GM19023 (cell line): Measurements from ENCODE around the gene MMAB.
"Not testable (repeated sequence)": the region's sequence is repeated elsewhere in the genome, so short reads cannot be mapped to it uniquely, and the experiment has no call there.

ENCODE experiments used
- ATAC-seq: cut with Tn5 transposase; IDR thresholded peaks from one replicate; pipeline ENCODE4 v1.9.1; 2021; ENCODE audit warnings: mild to moderate bottlenecking, moderate library complexity; ENCODE audit not compliant: unreplicated experiment

The MMAB gene

DNA sequence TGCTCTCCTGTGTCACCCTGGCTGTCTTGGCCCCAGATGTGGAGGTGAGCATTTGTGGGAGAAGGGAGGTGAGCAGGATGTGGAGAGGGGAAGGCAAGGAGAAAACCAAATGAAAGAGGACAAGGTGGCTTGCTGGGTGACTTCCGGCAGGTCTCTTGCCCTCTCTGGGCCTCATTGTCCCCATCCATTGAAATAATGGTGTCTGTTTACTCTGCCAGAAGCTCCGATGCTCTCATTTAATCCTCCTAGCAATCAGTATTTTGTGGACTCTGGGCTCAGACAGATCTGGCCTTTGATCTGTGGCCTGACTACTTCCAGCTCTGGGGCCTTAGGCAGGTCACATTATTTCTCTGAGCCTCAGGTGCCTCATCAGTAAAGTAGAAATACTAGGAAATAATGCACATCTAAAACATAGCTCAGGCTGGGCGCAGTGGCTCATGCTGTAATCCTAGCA, 30.9 kb upstream of the MMAB start:
- ATAC-seq: no peak

DNA sequence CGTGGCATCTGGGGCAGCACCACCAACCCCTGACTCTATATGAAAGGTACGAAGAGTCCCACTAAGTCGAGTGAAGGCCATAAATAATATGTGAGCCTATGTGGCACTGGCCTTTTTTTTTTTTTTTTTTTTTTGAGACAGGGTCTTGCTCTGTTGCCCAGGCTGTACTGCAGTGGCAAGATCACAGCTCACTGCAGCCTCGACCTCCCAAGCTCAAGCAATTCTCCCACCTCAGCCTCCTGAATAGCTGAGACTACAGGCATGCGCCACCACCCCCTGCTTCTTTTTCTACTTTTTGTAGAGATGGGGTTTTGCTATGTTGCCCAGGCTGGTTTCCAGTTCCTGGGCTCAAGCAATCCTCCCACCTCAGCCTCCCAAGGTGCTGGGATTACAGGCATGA, 28.8 kb upstream of the MMAB start:
- ATAC-seq: not testable (repeated sequence)

DNA sequence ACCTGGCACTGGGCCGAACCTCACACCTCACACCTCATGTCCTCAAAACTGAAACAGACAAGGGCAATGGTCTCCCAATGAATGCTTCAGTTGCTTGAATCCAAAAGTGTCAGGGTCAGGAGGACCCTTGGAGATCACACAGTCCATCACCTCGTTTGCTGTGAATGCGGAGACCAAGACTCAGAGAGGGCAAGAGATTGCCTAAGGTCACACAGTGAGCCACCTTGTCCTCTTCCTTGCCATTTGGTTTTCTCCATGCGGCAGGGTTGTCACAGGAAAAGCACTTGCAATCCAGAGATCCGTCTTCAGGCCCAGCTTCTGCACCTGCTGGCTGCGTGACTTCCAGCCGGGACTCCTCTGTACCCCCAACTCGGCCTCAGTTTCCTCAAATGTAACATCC, 28.3 kb upstream of the MMAB start:
- no peak for ATAC-seq

DNA sequence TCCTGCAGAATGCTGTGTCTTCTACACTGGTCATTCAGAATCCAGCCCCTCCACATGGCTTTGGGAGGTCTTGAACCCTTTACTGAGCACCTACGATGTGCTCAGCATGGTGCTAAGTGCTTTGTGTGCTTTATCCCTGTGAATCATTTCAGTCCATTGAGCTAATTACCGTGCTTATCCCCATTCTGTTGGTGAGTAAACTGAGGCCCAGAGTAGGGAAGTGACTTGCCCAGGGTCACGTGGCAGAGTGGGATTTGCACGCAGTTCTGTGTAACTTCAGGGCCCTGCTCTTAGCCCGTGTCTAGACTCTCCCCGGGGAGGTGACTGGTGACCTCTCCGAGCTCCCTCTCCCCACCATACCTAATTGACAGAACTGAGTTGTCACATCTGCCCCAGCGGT, 27.7 kb upstream of the MMAB start:
- ATAC-seq: no peak

DNA sequence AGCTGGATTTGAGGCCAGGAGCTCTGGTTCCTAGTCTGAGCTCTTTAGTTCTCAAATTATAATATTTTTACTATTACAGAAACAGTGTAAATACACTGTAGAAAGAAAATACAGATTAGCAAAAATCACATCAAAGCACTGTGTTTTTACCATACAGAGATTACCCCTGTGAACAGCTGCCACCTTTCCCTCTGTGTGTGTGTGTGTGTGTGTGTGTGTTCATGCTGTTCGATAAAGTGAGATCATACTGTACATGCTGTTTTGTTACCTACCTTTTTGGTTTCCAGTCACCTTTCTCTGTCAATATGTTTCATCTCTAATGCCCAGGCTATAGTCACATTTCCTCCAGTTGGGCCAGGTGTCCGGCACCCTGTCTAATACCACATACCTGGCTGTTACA, 27.2 kb upstream of the MMAB start:
- no peak for ATAC-seq

- no peak for ATAC-seq
Observed at GRCh38 chr12:109599087-109599486, 25.8 kb upstream of the MMAB start.

DNA sequence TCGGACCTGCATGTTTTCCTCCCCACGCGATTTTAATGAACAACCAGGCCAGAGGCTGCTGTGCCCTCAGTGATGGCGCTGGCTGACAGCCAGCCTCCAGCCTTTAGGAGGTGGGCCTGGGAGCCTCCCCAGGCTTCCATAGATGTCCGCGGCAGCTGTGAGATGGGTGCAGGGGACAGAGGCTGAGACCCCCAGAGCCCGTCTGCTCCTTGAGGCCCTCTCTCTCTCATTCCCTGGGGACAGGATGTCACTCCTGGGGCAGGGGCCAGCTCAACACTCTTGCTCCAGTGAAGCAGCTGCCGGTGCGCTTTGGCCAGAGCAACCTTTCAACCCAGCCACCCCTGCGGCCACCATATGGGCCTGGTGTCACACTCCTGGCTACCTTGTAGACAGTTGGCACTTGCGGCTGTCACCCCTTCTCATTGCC, 25.1 kb upstream of the MMAB start:
- ATAC-seq: no peak

DNA sequence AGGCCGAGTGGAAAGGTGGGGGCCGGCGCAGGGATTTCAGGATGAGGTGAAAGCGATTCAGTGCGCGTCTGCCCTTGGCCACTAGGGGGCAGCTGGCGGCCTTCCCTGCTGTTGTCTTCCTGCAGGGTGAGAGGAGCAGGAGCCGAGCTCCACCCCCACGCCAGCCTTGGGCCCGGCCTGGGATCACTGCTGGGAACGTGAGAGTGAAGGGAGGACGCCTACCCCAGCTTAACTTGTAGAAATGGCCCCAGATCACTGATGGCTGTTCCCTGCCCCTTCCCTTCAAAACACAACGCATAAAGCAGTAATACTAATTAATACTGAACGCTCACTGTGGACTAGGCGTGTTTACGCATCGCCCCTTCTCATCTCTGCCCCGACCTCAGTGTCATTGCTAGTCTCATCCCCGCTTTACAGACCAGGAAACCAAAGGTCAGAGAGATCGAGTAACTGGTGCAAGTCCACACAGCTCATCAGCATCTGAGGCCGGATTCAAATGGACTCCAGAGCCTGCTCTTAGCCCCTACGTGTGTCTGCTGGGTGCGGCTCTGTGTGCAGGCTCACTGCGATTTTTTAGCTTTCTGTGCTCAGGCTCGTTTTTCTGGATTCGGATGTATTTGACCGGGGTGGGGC, 24.6 kb upstream of the MMAB start:
- ATAC-seq: no peak

- ATAC-seq: no peak
Observed at GRCh38 chr12:109597414-109597794, 24.1 kb upstream of the MMAB start.

DNA sequence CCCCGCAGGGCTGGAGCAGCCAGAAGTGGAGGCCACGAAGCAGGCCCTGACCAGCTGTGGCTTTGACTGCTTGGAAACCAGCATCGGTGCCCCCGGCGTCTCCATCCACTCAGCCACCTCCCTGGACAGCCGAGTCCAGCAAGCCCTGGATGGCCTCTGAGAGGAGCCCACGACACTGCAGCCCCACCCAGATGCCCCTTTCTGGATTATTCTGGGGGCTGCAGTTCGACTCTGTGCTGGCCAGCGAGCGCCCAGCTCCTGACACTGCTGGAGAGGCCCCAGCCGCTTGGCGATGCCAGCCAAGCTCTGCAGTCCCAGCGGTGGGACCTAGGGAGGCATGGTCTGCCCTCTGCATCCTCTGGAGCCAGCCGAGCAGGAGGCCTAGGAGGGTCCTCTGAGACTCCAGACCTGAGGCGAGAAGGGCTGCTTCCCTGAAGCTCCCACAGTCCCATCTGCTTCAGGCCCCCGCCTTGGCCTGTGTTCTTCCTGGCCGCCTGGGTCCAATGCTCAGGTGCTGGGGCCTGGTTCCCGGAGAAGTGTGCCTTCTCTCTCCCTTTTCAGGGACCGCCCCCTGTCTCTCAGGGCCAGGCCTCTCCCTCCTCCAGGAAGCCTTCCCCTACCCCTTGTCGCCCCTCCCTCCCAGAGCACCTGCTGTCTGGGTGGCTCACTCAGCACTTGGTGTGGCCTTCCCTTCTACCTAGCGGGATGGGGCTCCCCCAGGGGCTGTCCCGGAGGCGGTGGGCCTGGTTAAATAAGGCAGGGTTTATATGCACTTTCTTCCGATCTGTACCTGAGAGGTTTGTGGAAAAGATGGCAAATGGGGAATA, 23.3 kb upstream of the MMAB start:
- ATAC-seq: no peak

DNA sequence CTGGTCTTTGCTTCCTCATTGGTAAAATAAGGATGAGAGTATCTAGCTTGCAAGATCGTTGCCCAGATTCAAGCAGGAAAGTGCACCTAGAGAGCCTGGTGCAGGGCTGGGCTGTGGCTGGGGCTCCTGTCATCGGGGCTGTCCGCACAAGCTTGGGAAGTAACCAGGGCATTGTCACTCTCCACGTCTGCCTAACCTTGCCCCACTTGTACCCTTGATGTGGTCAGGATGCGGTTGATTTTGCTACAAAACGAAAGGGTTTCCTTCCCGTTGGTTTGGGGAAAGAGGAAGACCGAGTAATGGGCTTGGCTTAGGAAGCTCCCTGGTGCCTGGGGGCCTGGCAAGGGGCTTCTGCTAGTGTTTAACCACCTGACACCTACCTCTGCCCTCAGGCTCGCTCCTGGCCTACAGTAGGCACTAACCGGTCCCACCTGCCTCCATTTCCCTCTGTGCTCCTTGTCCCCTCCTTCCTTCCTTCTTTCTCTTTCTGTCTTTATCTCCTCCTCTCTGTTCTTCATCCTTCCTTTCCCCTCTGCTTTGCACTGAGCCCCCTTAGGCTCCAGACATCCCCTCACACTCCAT, 22.1 kb upstream of the MMAB start:
- ATAC-seq: no peak

- no peak for ATAC-seq
Observed at GRCh38 chr12:109594556-109595317, 21.4 kb upstream of the MMAB start.

GRCh38 chr12:109592905-109593272, 19.6 kb upstream of the MMAB start:
- no peak for ATAC-seq

DNA sequence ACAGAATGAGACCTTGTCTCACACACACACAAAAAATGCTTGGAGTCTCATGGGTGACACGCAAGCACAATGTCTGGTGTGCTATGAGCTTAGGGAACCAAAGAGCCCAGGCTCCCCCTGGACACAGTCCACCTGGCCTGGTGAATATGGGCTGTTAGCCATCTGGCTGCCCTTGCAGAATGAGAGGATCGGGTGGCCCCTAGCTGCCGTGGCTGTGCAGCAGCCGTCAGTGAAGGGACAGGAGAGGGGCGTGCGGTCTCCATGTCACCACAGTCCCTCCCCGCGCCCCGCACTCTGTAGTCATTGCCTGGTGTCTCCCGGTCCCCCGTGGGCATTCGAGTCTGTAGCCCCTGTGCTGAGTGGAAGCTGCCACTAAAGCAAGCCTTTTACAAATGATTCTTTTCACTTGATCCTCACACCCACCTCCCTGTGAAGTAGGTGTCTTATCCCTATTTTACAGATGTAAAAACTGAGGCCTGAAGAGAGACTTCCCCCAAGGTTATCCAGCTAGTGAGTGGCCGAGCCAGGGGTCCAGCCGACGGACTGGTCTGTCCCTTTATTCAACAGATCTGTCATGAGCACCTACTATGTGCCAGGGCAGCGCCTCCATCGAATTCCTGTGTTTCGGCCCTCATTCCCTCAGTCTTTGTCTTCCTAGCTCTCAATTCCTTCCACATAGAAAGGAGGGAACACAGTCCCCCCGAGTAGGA, 19.0 kb upstream of the MMAB start:
- ATAC-seq: no peak

DNA sequence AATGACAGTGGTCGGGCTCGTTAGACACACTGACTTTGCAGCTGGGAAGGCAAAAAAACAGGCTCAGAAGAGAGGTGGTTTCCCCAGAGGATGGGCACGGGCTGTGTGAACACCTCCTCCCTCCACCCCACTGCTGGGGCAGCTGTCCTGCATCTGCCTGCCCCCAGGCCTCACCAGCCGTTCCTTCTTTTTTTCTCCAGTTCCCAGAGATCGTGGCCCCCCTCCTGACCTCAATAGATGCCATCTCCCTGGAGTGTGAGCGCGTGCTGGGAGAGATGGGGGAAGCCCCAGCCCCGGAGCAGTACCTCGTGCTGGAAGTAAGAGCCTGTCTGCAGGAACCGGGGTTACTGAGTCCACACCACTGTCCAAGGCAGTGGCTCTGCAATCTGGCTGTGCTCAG, 17.7 kb upstream of the MMAB start:
- no peak for ATAC-seq

DNA sequence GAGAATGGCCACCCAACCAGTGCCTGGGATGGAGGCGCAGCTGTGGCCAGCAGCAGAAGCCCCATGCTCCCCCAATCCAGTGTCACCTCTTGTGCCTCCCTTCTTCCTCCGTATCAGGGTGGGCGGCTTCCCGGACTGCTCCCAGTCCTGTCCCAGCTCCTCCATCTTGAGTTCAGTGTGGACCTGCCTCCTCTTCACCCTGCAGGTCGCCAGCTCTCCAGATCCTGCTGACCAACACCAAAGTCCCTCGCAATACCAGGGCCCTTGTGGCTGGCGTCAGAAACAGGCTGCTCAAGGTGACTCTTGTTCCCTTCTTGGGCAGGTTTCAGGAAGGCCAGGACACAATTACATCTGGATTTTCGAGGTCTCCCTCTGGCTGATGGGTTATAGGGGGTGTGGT, 17.3 kb upstream of the MMAB start:
- no peak for ATAC-seq

DNA sequence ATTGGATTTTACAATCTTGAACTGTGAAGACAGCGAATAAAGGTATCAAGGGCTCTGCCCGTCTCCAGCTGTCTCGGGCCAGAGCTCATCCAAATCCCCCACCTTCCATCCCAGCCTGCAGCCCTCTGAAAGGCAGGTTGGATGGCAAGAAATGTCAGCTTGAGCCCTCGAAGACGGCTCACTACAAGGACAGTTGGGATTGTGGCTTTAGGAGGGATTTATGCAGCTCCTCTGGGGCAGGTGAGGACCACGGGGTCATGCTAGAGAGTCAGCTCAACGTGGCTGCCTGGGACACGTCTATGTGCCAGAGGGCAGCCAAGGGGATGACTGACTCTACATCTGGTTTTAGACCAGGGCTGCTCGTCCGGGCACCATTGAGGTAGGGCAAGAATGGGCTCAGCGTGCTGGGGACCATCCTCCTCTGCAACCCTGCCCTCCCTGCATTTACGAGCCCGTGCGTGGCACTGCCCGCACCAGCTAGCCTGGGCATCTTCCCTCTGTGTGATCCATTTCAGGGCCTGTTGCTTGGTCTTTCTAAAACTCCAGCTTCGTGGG, 16.5 kb upstream of the MMAB start:
- no peak for ATAC-seq

- ATAC-seq: no peak
Observed at GRCh38 chr12:109589240-109589590, 15.9 kb upstream of the MMAB start.

DNA sequence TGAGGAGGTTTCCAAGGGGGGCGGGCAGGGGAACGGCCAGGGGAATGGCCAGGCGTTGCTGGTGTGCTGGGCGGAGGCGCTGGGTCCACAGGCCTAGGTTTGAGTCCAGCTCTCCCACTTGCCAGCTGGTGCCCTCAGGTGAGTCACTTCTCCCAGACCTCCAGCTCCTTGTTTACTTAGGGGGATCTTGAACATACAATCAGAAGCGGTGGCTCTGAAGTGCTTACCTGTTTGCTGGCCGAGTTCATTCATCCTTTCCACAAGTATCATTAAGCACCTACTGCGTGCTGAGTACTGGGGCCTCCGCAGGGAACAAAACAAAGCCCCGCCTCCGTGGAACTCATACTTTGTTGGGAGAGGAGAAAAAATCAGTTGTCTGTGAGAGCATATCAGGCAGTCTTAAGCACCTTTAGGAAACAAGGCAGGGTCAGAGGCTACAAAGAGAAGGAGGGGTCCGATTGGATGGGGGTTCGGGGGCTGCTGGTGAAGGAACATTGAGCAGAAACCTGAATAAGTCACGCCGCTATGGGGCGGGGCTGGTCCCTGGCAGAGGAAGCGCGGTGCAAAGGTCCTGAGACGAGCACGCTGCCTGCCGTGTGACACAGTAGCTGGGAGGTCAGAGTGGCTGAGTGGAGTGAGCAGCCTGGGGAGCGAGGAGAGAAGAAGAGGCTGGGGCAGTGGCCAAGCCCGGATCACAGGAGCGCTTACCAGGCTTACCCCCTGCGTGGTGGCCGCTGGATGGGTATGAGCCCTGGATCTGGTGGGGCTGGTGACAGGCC, 15.3 kb upstream of the MMAB start:
- ATAC-seq: no peak

DNA sequence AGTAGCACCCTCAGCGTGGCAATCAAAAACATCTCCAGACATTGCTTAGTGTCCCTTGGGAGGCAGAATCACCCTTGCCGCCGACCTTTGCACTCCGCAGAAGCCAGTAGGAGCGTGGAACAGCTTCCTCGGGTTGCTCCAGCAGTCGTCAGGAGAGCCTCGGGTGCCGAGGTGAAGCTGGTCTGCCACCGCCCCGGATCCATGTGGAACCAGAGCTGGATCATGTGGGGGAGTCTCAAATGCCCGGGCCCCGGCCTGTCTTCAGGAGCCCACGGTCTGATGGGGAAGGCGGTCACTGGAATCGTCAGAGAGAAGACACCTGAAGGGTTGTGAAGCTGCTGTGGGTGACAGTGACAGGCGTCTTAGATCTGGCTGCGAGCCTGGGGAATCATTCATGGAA, 14.6 kb upstream of the MMAB start:
- ATAC-seq: no peak
